SKM-1 (cell line): Measurements from ENCODE around the gene ZBED4.

Experiments
- DNase-seq: peaks from one replicate; lab custom pipeline; 2025; ENCODE audit not compliant: unreplicated experiment; lab: John Stamatoyannopoulos, UW

The ZBED4 gene

GRCh38 chr22:49896201-49896600 lies 42.6 kb downstream of the ZBED4 start:
- no peak for DNase-seq

- no peak for DNase-seq
Observed at GRCh38 chr22:49897015-49897684, 43.5 kb downstream of the ZBED4 start.

GRCh38 chr22:49899530-49899929 lies 45.9 kb downstream of the ZBED4 start:
- no peak for DNase-seq

- no peak for DNase-seq
Observed at GRCh38 chr22:49900441-49901230, 47.0 kb downstream of the ZBED4 start.

GRCh38 chr22:49901457-49901856 lies 47.8 kb downstream of the ZBED4 start:
- no peak for DNase-seq

- DNase-seq, result no peak
Observed at GRCh38 chr22:49903322-49904039, 49.8 kb downstream of the ZBED4 start.

GRCh38 chr22:49904040-49904369 lies 50.4 kb downstream of the ZBED4 start:
- no peak for DNase-seq

- DNase-seq, result no peak
Observed at GRCh38 chr22:49905465-49905864, 51.8 kb downstream of the ZBED4 start.

- DNase-seq, result no peak
Observed at GRCh38 chr22:49906071-49906798, 52.6 kb downstream of the ZBED4 start.

- no peak for DNase-seq
Observed at GRCh38 chr22:49906799-49907290, 53.2 kb downstream of the ZBED4 start.

GRCh38 chr22:49907807-49908206 lies 54.2 kb downstream of the ZBED4 start:
- DNase-seq, result no peak

- no peak for DNase-seq
Observed at GRCh38 chr22:49909476-49910205, 56.0 kb downstream of the ZBED4 start.

GRCh38 chr22:49910229-49911155 lies 56.8 kb downstream of the ZBED4 start:
- DNase-seq, result no peak

- no peak for DNase-seq
Observed at GRCh38 chr22:49911881-49912625, 58.4 kb downstream of the ZBED4 start.

GRCh38 chr22:49913026-49913425 lies 59.4 kb downstream of the ZBED4 start:
- no peak for DNase-seq

GRCh38 chr22:49913446-49913845 lies 59.8 kb downstream of the ZBED4 start:
- no peak for DNase-seq

- no peak for DNase-seq
Observed at GRCh38 chr22:49914256-49914655, 60.6 kb downstream of the ZBED4 start.

GRCh38 chr22:49915610-49916009 lies 62.0 kb downstream of the ZBED4 start:
- DNase-seq, result no peak

GRCh38 chr22:49916831-49917230 lies 63.2 kb downstream of the ZBED4 start:
- DNase-seq, result no peak
